Stomach (tissue), 4 donors: ENCODE data around the gene IL24.

Experiments used
- CTCF ChIP-seq, 7 experiments: fragments of 450-650 bp in 4 of 7; fragments of 200-600 bp in 3 of 7; sonication (generic) in 3 of 7; IDR thresholded peaks; one replicate each; pipeline ENCODE4 v1.5.1; 2016 to 2019; ENCODE audit warnings: antibody characterized with exemption in 7 of 7, control low read depth in 2 of 7, mild to moderate bottlenecking in 1 of 7
- POLR2A ChIP-seq, 4 donors: fragments of 450-650 bp; IDR thresholded peaks; one replicate each; pipeline ENCODE4 v1.6.1; 2016; ENCODE audit warnings: antibody characterized with exemption in 4 of 4, control low read depth in 2 of 4, mild to moderate bottlenecking in 1 of 4, moderate library complexity in 1 of 4
- POLR2AphosphoS5 ChIP-seq, 3 donors: sonication (generic); formaldehyde crosslinking; IDR thresholded peaks; one replicate each; pipeline ENCODE4 v1.6.1; 2016; ENCODE audit warnings: antibody characterized with exemption in 3 of 3

- no peak for TF ChIP-seq CTCF (IDR thresholded peaks at IDR 0.05)
- TF ChIP-seq POLR2AphosphoS5 (IDR thresholded peaks at IDR 0.05): no peak
- no peak for TF ChIP-seq POLR2A (IDR thresholded peaks at IDR 0.05)
Observed at GRCh38 chr1:206882555-206882954, 14.7 kb upstream of the IL24 start.
